Neuron (in vitro differentiated cells): ENCODE measurements around the gene SYTL1.

Source experiments
- H2AFZ ChIP-seq: one replicate; pipeline ENCODE4 v1.6.1; 2013; ENCODE audit warnings: low read depth, mild to moderate bottlenecking, inconsistent platforms, low read length, moderate library complexity
- H3K27me3 ChIP-seq: one replicate; pipeline ENCODE4 v1.6.1; 2013; ENCODE audit warnings: low read length; ENCODE audit not compliant: insufficient read depth
- H3K36me3 ChIP-seq: one replicate; pipeline ENCODE4 v1.6.1; 2013; ENCODE audit warnings: low read length; ENCODE audit not compliant: insufficient read depth
- H3K4me1 ChIP-seq: one replicate; pipeline ENCODE4 v1.6.1; 2013; ENCODE audit warnings: low read length; ENCODE audit not compliant: insufficient read depth
- H3K4me3 ChIP-seq: 2 replicates; pipeline ENCODE4 v1.5.1; 2013; ENCODE audit warnings: mild to moderate bottlenecking, low read length, moderate library complexity
- H3K9me3 ChIP-seq: one replicate; pipeline ENCODE4 v1.6.1; 2013; ENCODE audit warnings: low read length

SYTL1 gene

DNA sequence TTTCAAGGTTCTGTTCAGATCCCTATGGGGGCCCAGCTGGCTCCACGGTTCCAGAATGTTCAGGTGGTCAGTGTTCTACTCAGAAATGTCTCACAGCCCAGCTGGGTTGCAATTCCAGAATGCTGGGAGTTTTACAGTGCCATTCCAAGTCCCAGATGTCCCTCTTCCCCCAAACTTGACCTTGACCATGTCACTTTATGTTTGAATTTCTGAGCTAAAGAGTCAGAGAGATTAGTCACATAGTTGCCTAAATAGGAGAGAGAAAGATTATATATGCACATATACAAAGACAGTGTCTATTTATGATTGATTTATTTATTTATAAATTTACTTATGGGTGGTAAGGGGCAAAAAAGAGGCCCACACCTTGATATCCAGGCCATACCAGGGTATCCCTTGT lies 53.1 kb downstream of the SYTL1 start:
- peaks cover 23% of the 10 kb centered on the region for H3K4me1 ChIP-seq
- no peaks in the 10 kb centered on the region for H3K36me3 ChIP-seq
- no peak overlapping the region for H2AFZ ChIP-seq
- H3K4me3 ChIP-seq = no peak overlapping the region
- peaks cover 9% of the 10 kb centered on the region for H3K27me3 ChIP-seq
- H3K9me3 ChIP-seq = no peaks in the 10 kb centered on the region

DNA sequence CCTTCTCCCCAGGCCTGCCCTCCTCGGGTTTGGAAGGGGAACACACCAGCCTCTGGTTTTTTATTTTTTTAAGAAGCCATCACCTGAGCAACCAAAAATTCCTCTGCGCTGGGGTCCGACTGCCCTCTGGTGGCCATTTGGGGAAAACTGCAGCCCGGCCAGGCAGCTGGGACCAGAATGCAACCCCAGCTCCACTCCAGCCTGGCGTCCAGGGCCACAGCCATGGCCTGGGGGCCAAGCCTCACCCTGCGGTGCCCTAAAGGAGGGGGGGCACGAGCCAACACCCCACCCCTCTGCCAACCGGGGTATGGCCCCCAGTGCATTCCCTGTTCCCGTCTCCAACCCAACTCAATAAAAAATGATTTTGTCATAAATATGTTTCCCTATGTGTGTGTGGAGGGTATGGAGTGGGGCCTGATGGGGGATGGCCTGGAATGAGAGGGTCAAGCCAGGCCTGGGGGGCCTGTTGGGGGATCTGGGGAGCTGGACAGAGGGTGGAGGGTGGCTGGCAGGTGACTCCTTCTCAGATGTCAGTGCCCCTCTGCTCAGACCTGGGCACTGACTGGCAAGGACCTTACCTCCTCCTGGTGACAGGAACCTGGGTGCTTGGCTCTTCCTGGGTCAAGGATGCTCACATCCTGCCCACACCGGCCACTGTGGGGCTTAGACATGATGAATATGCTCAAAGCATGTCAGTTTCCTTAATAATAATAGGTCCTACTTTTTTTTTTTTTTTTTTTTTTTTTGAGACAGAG lies 53.8 kb downstream of the SYTL1 start:
- no peaks in the 10 kb centered on the region for H3K36me3 ChIP-seq
- H3K4me1 ChIP-seq = peaks cover 27% of the 10 kb centered on the region
- H3K27me3 ChIP-seq = peaks cover 6% of the 10 kb centered on the region
- H3K9me3 ChIP-seq = no peaks in the 10 kb centered on the region
- H3K4me3 ChIP-seq = no peak overlapping the region
- H2AFZ ChIP-seq = no peak overlapping the region

DNA sequence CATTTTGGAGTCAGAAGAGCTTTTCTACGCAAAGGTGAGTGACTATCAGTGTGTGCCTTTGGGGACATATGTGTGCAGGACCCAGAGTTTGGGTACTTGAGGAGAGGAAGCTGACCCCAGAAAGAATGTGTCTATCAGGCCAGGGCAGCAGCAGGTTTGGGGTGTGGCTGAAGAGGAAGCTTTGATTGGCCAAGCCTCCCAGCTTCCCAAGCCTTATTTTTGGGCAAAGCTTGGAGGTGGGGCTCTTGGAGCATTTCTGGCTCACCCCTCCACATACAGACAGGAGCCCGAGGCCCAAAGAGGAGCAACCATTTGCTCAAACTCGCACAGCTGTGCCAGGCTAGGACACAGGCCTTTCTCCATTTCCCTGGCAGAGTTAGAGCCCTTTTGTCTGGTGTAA lies 55.3 kb downstream of the SYTL1 start:
- no peaks in the 10 kb centered on the region for H3K27me3 ChIP-seq
- H3K4me3 ChIP-seq = no peak overlapping the region
- peaks cover 27% of the 10 kb centered on the region for H3K4me1 ChIP-seq
- H3K36me3 ChIP-seq = no peaks in the 10 kb centered on the region
- no peak overlapping the region for H2AFZ ChIP-seq
- no peaks in the 10 kb centered on the region for H3K9me3 ChIP-seq

DNA sequence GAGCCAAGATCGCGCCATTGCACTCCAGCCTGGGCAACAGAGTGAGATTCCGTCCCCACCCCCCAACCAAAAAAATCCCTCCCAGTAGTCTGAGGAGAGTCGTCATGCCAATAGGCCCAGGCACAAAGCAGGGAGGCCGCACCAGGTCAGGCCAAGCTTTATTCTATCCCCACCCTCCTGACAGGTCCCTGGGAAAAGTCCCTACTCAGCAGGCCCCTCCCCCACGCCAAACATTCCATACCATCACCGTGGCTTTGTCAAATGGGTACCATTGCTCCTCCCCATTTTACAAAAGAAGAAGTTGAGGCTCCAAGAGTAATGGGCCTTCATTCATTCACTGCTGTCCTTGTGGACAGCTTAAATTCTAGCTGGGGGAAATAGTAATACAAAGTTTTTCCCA lies 55.9 kb downstream of the SYTL1 start:
- H3K9me3 ChIP-seq = no peaks in the 10 kb centered on the region
- no peaks in the 10 kb centered on the region for H3K27me3 ChIP-seq
- H3K4me1 ChIP-seq = peaks cover 26% of the 10 kb centered on the region
- no peaks in the 10 kb centered on the region for H3K36me3 ChIP-seq
- no peak overlapping the region for H3K4me3 ChIP-seq
- no peak overlapping the region for H2AFZ ChIP-seq

DNA sequence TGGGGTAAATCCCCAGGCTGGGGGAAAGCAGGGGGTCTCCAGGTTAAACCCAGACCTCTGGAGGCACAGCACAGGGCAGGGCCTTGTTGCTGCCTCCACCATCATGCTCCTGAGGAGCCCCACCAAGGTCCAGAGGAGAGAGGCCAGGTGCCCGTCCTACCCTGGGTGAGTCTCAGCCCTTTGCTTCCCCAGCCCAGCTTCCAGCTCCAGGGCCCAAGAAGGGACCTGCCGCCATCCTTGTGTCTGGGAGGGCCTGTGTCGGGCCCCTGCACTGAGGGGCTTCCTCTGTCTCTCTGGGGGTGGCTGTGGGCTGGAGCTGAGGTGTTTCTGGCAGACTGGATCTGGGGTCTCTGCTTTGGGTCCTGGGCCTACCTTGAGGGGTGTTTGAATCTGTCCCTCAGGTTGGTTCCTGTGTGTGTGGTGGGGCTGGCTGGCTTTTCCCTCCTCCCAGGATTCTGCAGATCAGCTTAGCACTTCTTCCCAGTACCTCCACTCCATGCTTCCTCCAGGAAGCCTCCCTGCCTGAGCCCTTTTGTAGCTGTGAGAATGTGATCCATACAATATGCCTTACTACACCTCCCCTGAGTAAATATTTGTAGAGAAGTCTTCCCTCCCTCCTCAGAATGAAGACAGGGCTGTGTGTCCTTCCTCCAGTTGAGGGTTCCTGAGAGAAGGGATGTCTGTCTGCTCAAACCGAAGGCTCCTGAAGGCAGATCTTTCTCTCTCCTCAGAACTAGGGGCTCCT lies 56.8 kb downstream of the SYTL1 start:
- no peak overlapping the region for H2AFZ ChIP-seq
- H3K4me3 ChIP-seq = no peak overlapping the region
- no peaks in the 10 kb centered on the region for H3K36me3 ChIP-seq
- peaks cover 21% of the 10 kb centered on the region for H3K4me1 ChIP-seq
- no peaks in the 10 kb centered on the region for H3K27me3 ChIP-seq
- H3K9me3 ChIP-seq = no peaks in the 10 kb centered on the region

DNA sequence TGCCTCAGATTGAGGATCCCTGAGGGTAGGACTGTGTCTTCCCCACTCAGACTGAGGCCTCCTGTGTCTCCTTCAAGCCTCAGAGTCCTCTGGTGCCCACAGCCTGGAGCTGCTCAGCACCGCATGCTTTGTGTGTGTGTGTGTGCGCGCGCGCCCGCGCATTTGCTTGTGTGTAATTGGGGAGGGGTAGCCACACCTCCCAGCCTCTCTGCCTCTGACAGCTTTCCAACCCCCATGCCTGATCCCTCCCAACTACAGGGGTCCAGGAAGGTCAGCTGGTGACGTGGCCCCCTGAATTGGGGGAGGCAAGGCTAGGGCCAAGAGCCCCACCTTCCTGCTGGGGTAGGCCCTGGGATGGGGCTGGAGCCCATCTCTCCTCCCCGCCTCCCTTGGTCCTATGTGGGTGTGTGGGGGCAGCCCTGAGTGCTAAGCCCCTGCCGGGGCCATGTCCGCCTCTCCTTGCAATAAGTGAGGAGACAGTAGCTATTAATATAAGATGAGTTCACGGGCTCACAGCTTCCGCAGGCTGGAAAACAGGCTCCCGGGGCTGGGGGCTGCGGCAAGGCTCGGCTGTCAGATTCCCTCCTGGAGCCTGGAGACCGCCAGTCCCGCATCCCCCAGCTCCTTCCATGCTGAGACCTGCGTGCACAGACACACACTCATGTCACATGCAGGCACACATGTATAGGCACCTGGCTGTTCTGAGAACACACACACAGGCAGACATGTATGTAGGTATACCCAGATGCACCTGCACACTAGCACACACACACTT lies 57.6 kb downstream of the SYTL1 start:
- Histone ChIP-seq H3K36me3 (no peaks in the 10 kb centered on the region), H3K4me1 (peaks cover 21% of the 10 kb centered on the region), H3K9me3 (no peaks in the 10 kb centered on the region)

DNA sequence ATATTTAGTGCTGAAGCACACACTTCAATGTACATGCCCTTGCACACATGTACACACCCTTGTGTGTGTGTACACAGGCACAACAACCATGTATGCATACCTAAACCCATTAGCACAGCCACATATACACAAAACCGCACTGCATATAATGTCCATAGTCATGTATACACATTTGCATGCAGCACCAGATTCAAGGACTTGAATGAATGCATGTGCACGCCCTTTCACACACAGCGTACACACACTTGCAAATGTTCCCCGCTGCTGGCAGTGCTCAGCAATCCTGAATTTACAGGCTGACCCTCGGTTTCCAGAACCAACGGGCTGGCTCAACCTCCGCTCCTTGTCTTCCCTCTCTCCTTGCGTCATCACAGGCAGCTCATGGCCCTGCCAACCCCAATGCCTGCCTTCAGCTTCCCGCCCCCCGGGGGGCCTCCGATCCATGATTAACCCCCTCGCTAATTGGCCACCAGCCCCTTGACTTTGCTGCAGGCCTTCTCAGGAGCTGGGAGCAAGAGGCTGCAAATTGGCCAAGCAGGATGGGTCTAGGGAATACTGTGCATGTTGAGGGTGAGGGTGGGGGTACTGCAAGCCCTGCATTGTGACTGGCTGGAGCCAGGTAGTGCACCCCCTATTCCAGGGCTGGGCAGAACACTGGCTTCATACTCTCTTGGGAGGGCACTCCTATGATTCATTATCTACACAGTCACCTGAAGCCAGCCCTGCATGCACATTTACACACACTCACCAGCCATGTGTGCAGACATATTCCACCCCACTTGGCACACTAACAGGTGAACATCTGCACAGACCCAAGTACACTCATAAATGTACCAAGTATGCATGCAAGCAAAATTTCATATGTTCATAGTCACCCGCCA lies 58.5 kb downstream of the SYTL1 start:
- Histone ChIP-seq H3K36me3 (no peaks in the 10 kb centered on the region), H3K4me1 (peaks cover 19% of the 10 kb centered on the region), H3K9me3 (no peaks in the 10 kb centered on the region), H2AFZ (no peak overlapping the region), H3K4me3 (no peak overlapping the region), H3K27me3 (no peaks in the 10 kb centered on the region)

More for the DNA sequence above, 57.6 kb downstream of the SYTL1 start:
- no peaks in the 10 kb centered on the region for H3K27me3 ChIP-seq
- no peak overlapping the region for H2AFZ ChIP-seq
- H3K4me3 ChIP-seq = no peak overlapping the region

DNA sequence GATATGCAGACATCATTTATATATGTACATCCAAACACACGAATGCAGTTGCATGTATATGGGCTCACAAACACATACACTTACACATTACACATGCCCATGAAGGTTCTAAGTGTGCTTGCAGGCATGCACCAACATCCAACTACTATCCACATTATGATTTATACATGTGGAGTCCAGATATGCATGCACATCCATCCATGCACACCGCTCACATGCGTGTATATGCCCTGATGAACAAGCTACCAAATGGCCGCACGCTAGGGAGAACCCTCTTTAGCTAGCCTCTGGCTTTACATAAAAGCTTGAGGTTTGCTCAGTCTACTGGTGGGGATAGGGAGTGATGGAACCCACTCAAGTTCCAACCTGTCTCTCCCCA lies 59.1 kb downstream of the SYTL1 start:
- Histone ChIP-seq H3K4me1 (peaks cover 20% of the 10 kb centered on the region), H3K27me3 (no peaks in the 10 kb centered on the region), H3K36me3 (no peaks in the 10 kb centered on the region), H3K4me3 (no peak overlapping the region), H2AFZ (no peak overlapping the region), H3K9me3 (no peaks in the 10 kb centered on the region)

DNA sequence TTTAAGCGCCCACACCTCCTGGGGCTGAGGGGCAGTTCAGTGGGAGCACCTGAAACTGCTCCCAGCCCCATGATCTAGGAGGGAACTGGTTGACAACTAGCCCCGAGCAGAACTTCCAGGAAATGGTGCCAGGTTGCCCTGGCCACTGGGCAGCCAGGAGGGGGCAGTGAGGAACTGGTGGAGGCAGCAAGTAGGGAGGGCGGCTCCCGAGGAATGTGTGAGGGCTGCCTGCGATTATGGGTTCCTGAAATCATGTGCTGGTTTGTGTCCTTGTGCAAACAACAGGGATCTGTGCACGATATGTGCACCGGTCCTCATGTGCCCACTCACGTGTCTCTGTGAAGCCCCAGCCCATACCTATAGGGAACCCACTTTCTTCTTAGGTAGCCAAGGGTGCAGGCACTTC lies 60.5 kb downstream of the SYTL1 start:
- Histone ChIP-seq H2AFZ (no peak overlapping the region), H3K4me1 (peaks cover 29% of the 10 kb centered on the region), H3K27me3 (no peaks in the 10 kb centered on the region), H3K4me3 (no peak overlapping the region), H3K36me3 (peaks cover 10% of the 10 kb centered on the region), H3K9me3 (no peaks in the 10 kb centered on the region)

DNA sequence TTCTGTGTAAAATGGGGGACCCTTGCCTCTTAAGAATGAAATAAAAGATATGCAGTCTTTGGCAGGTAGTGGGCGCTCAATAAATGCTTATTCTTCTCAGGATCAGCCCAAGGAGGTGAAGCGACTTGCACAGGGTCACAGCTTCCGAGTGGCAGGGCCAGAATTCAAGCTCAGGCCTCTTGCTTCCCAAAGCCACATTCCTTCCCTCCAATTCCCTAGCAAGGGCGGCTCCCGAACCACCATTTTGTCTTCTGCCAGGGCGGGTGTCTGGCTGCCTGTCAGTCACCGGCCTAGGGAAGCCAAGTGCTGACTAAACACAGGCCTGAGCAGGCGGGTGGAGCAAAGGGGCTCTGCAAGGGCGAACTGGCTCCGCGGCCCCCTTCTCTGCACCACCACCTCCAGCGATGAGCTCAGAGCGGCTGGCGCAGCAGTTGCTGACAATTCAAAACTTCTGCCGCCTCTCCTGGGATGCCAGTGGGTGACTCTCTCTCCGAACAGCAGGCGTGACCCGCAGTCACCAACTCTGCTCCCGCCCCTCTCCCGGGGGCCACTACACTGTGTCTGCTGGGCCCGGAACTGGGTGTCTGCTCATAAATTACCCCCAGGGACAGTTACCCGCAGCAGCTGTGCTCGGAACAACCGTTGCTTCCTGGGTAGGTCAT lies 61.4 kb downstream of the SYTL1 start:
- peaks cover 17% of the 10 kb centered on the region for H3K36me3 ChIP-seq
- H2AFZ ChIP-seq = no peak overlapping the region
- no peaks in the 10 kb centered on the region for H3K27me3 ChIP-seq
- no peak overlapping the region for H3K4me3 ChIP-seq
- no peaks in the 10 kb centered on the region for H3K9me3 ChIP-seq
- peaks cover 26% of the 10 kb centered on the region for H3K4me1 ChIP-seq
